CD14-positive monocyte (primary cell): ENCODE measurements around the gene WNT3. TPM values are rescaled to one million over a fixed set of nuclear protein-coding genes. Genes with fewer than 3 reads are reported as not detected.

Experiments used
- DNase-seq, 3 donors: peaks; one replicate each; pipeline ENCODE4 v3.0.0-alpha.2; 2011 to 2022
- H2AFZ ChIP-seq: 2 replicates; pipeline ENCODE4 v1.6.0; 2012; ENCODE audit warnings: mild to moderate bottlenecking, low read depth, low read length, inconsistent platforms; ENCODE audit not compliant: insufficient read depth, poor library complexity, severe bottlenecking
- H3K27ac ChIP-seq, 2 donors: 1 replicate in 1 of 2; 2 replicates in 1 of 2; pipeline ENCODE4 v1.5.1; 2012 to 2013; ENCODE audit warnings: low read length in 2 of 2, control low read depth in 1 of 2, inconsistent platforms in 1 of 2, low read depth in 1 of 2, mild to moderate bottlenecking in 1 of 2
- H3K27me3 ChIP-seq, 2 donors: one replicate each; pipeline versions ENCODE4 v1.6.0 to v1.6.1; 2011 to 2013; ENCODE audit warnings: low read length in 2 of 2; ENCODE audit not compliant: control insufficient read depth in 2 of 2, insufficient read depth in 2 of 2
- H3K36me3 ChIP-seq, 2 donors: replicated peaks in 1 of 2; 1 replicate in 1 of 2; 2 replicates in 1 of 2; pipeline versions ENCODE4 v1.5.1 to v1.6.1; 2012 to 2013; ENCODE audit warnings: low read length in 2 of 2, control low read depth in 1 of 2, inconsistent platforms in 1 of 2, mild to moderate bottlenecking in 1 of 2; ENCODE audit not compliant: insufficient read depth in 2 of 2, control insufficient read depth in 1 of 2
- H3K4me1 ChIP-seq, 2 donors: 1 replicate in 1 of 2; 2 replicates in 1 of 2; pipeline versions ENCODE4 v1.5.1 to v1.6.1; 2012 to 2013; ENCODE audit warnings: low read length in 2 of 2, control low read depth in 1 of 2, inconsistent platforms in 1 of 2, mild to moderate bottlenecking in 1 of 2, moderate library complexity in 1 of 2; ENCODE audit not compliant: insufficient read depth in 2 of 2, control insufficient read depth in 1 of 2
- H3K4me2 ChIP-seq: replicated peaks from 2 replicates; pipeline ENCODE3; 2012; ENCODE audit warnings: low read length, moderate library complexity, mild to moderate bottlenecking; ENCODE audit not compliant: poor library complexity, severe bottlenecking; ENCODE audit errors: extremely low read depth
- H3K4me3 ChIP-seq, 3 experiments: fragments of 200-600 bp in 1 of 3; sonication (generic) in 1 of 3; replicated peaks in 1 of 3; 1 replicate in 2 of 3; 2 replicates in 1 of 3; pipeline ENCODE4 v1.5.1; 2011 to 2013; ENCODE audit warnings: low read length in 3 of 3, mild to moderate bottlenecking in 3 of 3, control low read depth in 2 of 3, low read depth in 2 of 3, inconsistent platforms in 1 of 3, moderate library complexity in 1 of 3
- H3K79me2 ChIP-seq: 2 replicates; pipeline ENCODE4 v1.6.0; 2012; ENCODE audit warnings: mild to moderate bottlenecking, control low read depth, inconsistent platforms, low read length, moderate library complexity; ENCODE audit not compliant: insufficient read depth
- H3K9ac ChIP-seq: 2 replicates; pipeline ENCODE4 v1.6.0; 2017; ENCODE audit warnings: low read length, mild to moderate bottlenecking; ENCODE audit not compliant: insufficient read depth, poor library complexity, severe bottlenecking
- H3K9me3 ChIP-seq, 2 donors: replicated peaks in 1 of 2; 1 replicate in 1 of 2; 2 replicates in 1 of 2; pipeline versions ENCODE4 v1.5.1 to v1.6.1; 2012 to 2013; ENCODE audit warnings: low read length in 2 of 2, control low read depth in 1 of 2; ENCODE audit not compliant: control insufficient read depth in 1 of 2, insufficient read depth in 1 of 2
- H4K20me1 ChIP-seq: 2 replicates; pipeline ENCODE4 v1.6.0; 2012; ENCODE audit warnings: mild to moderate bottlenecking, low read length, control low read depth, moderate library complexity; ENCODE audit not compliant: insufficient read depth
- H3K27ac Mint-ChIP-seq, 7 donors: one replicate each; pipeline ENCODE4 v1.8.0; 2020; ENCODE audit warnings: mild to moderate bottlenecking in 7 of 7, mixed read lengths in 7 of 7, moderate library complexity in 6 of 7, inconsistent platforms in 2 of 7
- H3K27me3 Mint-ChIP-seq, 3 donors: one replicate each; pipeline ENCODE4 v1.8.0; 2021 to 2022; ENCODE audit warnings: low read depth in 3 of 3, mild to moderate bottlenecking in 3 of 3, mixed read lengths in 3 of 3, moderate library complexity in 3 of 3, inconsistent platforms in 1 of 3
- H3K36me3 Mint-ChIP-seq, 2 donors: one replicate each; pipeline ENCODE4 v1.8.0; 2020; ENCODE audit warnings: mixed read lengths in 2 of 2, inconsistent platforms in 1 of 2, mild to moderate bottlenecking in 1 of 2
- H3K4me1 Mint-ChIP-seq: one replicate; pipeline ENCODE4 v1.8.0; 2020; ENCODE audit warnings: mild to moderate bottlenecking, mixed read lengths
- H3K4me3 Mint-ChIP-seq, 2 donors: one replicate each; pipeline ENCODE4 v1.8.0; 2020; ENCODE audit warnings: mild to moderate bottlenecking in 2 of 2, mixed read lengths in 2 of 2, moderate library complexity in 1 of 2
- H3K9me3 Mint-ChIP-seq, 7 donors: one replicate each; pipeline ENCODE4 v1.8.0; 2020 to 2022; ENCODE audit warnings: mixed read lengths in 7 of 7, mild to moderate bottlenecking in 6 of 7, moderate library complexity in 6 of 7, inconsistent platforms in 2 of 7
- WGBS: methylation state at CpG from one replicate; pipeline ENCODE4 v1.1.5; 2013; ENCODE audit warnings: missing lambda C conversion rate; ENCODE audit not compliant: insufficient coverage; 5-methylcytosine and 5-hydroxymethylcytosine counted together
- intact Hi-C, 2 donors: fragments of 100-400 bp; cut with micrococcal nuclease; formaldehyde crosslinking; loops; one replicate each; pipeline versions ENCODE4 v1.15.0 to v1.15.1; 2023
- polyA plus RNA-seq, 3 donors: library from polyadenylated mRNA; depleted of rRNA in 1 of 3; unstranded in 2 of 3; stranded (reverse) in 1 of 3; fragments of 300-500 nt in 2 of 3; fragments of >200 nt in 1 of 3; fragmentation: Illumina TruSeq in 2 of 3; gene quantifications; 1 replicate in 2 of 3; 2 replicates in 1 of 3; pipeline ENCODE4 v1.2.3, GENCODE V29; 2012 to 2021
- TF ChIP-seq, protein P1 (sequence below): fragments of 200-600 bp; IDR thresholded peaks from one replicate; pipeline ENCODE4 v1.8.0; 2022; ENCODE audit warnings: antibody characterized with exemption, mild to moderate bottlenecking

Gene WNT3
- polyA plus RNA-seq, 3 donors, result 0.01 TPM; not detected in 2

DNA sequence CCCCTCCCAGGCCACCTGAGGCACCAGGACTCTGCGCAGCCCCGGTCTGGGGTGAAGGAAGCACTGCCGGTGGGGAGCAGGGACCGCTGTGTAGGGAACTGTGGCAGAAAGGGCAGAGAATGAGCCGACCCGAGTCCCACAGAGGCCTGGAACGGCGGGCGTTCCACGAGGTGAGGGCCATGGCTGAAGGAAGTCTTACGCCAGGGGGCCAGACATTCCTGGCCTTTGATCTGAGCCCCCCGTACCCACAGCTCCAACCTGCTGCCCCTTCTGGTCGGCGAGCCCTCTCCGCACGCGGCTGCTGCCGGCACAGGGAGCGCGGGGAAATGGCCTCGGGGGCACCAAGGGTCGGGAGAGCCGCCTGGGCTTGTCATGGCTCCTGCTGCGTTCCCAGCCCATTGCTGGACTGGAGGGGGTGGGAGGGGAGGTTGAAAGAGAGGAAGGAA lies 1.4 kb upstream of the WNT3 start:
- Histone ChIP-seq H3K4me3 (peak overlapping the region in 1 of 3 experiments; percentile 60), H3K36me3 (no peaks in the 10 kb centered on the region), H4K20me1 (no peaks in the 10 kb centered on the region), H3K27me3 (peaks cover 60 to 83% of the 10 kb centered on the region in 2 donors), H3K79me2 (no peaks in the 10 kb centered on the region), H3K9ac (no peak overlapping the region), H3K4me1 (peaks cover 21 to 23% of the 10 kb centered on the region in 2 donors), H2AFZ (no peak overlapping the region), H3K4me2 (peak overlapping the region; percentile 74), H3K27ac (no peak overlapping the region), H3K9me3 (peaks cover 0 to 41% of the 10 kb centered on the region in 2 donors)
- Mint-ChIP-seq H3K36me3 (peaks cover 3 to 4% of the 10 kb centered on the region in 2 donors), H3K4me1 (peaks cover 35% of the 10 kb centered on the region), H3K4me3 (peak overlapping the region in 1 of 2 donors; percentile 90), H3K27me3 (peaks cover 84 to 96% (median 89%) of the 10 kb centered on the region in 3 donors), H3K27ac (no peak overlapping the region), H3K9me3 (peaks cover 2 to 31% (median 10%) of the 10 kb centered on the region in 7 donors)
- no peak for DNase-seq
- intact Hi-C loops, result no loop called here
- TF ChIP-seq, protein P1, sequence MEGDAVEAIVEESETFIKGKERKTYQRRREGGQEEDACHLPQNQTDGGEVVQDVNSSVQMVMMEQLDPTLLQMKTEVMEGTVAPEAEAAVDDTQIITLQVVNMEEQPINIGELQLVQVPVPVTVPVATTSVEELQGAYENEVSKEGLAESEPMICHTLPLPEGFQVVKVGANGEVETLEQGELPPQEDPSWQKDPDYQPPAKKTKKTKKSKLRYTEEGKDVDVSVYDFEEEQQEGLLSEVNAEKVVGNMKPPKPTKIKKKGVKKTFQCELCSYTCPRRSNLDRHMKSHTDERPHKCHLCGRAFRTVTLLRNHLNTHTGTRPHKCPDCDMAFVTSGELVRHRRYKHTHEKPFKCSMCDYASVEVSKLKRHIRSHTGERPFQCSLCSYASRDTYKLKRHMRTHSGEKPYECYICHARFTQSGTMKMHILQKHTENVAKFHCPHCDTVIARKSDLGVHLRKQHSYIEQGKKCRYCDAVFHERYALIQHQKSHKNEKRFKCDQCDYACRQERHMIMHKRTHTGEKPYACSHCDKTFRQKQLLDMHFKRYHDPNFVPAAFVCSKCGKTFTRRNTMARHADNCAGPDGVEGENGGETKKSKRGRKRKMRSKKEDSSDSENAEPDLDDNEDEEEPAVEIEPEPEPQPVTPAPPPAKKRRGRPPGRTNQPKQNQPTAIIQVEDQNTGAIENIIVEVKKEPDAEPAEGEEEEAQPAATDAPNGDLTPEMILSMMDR, result no peak
- WGBS, result 2% methylated on average over 23 of the region's 24 CpGs

DNA sequence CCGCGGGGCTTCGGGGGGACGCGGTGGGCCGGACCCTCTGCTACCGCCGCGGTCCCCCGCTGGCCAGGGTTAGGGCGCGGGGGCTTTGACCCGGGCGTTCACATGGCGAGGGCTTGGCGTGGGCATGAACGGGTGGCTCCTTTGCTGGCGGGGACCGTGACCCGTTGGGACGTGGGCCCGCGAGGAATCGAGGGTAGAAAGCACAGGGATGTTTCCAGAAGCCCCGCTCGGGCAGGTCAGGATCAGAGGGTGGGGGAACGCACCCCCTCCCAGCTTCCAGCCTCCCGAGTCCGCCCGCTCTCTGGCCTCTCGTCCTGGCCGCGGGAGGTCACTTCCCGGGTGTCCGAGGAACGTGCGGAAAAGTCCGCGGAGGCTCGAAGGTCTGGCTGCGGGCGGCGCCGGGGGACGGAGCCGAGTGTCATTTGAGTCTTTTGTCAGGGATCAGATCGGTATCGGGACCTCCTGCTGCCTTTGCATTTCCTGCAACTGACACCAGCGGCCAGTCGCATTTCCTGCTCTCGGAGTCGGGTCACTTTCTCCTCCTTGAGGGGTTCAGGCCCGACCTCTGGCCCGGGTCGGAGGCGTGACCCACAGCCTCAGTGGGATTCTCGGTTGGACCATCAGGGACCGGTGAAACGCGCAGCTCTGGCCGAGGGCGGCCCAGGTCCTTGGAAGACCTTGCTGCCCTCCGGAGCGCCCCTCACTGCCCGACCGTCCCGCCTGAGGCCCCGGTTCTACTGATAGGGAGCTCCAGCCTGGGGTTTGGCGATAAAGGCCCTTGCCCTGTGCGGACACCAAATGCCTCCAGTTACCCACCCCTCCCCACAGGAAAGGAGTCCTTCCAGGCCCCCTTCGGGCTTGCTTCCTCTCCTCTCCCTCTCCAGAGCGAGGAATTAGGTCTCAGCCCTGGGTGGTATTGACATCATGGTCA lies 702 bp upstream of the WNT3 start:
- Histone ChIP-seq H2AFZ (peak overlapping the region; percentile 46), H4K20me1 (no peaks in the 10 kb centered on the region), H3K9ac (peak overlapping the region; percentile 11), H3K4me2 (peak overlapping the region; percentile 74), H3K27me3 (peaks cover 60 to 88% of the 10 kb centered on the region in 2 donors), H3K36me3 (no peaks in the 10 kb centered on the region), H3K27ac (no peak overlapping the region), H3K79me2 (no peaks in the 10 kb centered on the region), H3K4me1 (peaks cover 21 to 23% of the 10 kb centered on the region in 2 donors), H3K4me3 (peak overlapping the region; percentile 0 to 60 (median 2)), H3K9me3 (peaks cover 0 to 41% of the 10 kb centered on the region in 2 donors)
- 2% methylated on average over 70 of the region's 72 CpGs for WGBS
- intact Hi-C loops, result no loop called here
- TF ChIP-seq, protein P1, result no peak
- H3K27me3 Mint-ChIP-seq, result peaks cover 86 to 97% (median 93%) of the 10 kb centered on the region in 3 donors
- H3K4me1 Mint-ChIP-seq, result peaks cover 35% of the 10 kb centered on the region
- peak overlapping the region; percentile 67 to 90 for H3K4me3 Mint-ChIP-seq
- H3K9me3 Mint-ChIP-seq, result peaks cover 2 to 31% (median 10%) of the 10 kb centered on the region in 7 donors
- H3K27ac Mint-ChIP-seq, result no peak overlapping the region
- DNase-seq, result no peak
- peaks cover 3 to 4% of the 10 kb centered on the region in 2 donors for H3K36me3 Mint-ChIP-seq
